A673 (cell line): Measurements from ENCODE around the gene BCL2L12. TPM values are rescaled to one million over a fixed set of nuclear protein-coding genes. Genes with fewer than 3 reads are reported as not detected.
A peak's percentile ranks its signal among the peaks of the same experiment; 100 is the strongest.

ENCODE experiments used
- BruUV-seq: library from RNA; stranded (reverse); fragments of 400-500 nt; replicated peaks from 2 replicates; lab custom pipeline; 2021; lab: Mats Ljungman, UMichigan
- CTCF ChIA-PET: fragments of 300-600 bp; sonication (Branson Sonifier 250); formaldehyde crosslinking; loops from one replicate; lab custom pipeline; 2022; ENCODE audit warnings: antibody characterized with exemption; lab: Charles Lee
- POLR2A ChIA-PET: fragments of 300-600 bp; sonication (Branson Sonifier 250); formaldehyde crosslinking; loops from one replicate; lab custom pipeline; 2022; ENCODE audit warnings: antibody characterized with exemption; ENCODE audit not compliant: low non-redundant PET; lab: Charles Lee
- DNase-seq: peaks from one replicate; pipeline ENCODE4 v3.0.0-alpha.2; 2015; ENCODE audit warnings: low spot score
- H3K27ac ChIP-seq: fragments of 200-600 bp; sonication (generic); 2 replicates; pipeline ENCODE4 v1.5.1; 2016; ENCODE audit warnings: mixed run types, low read depth, mild to moderate bottlenecking, mixed read lengths, antibody characterized with exemption, low read length; ENCODE audit not compliant: poor library complexity, severe bottlenecking
- H3K27me3 ChIP-seq: fragments of 200-600 bp; sonication (generic); replicated peaks from 2 replicates; pipeline ENCODE4 v1.6.1; 2017; ENCODE audit warnings: mixed run types, low read depth, mild to moderate bottlenecking, mixed read lengths, antibody characterized with exemption, low read length; ENCODE audit not compliant: insufficient read depth, poor library complexity
- H3K36me3 ChIP-seq: fragments of 200-600 bp; sonication (generic); 2 replicates; pipeline ENCODE4 v1.6.1; 2016; ENCODE audit warnings: mixed run types, mild to moderate bottlenecking, mixed read lengths, antibody characterized with exemption, low read length; ENCODE audit not compliant: insufficient read depth, poor library complexity, severe bottlenecking
- H3K4me1 ChIP-seq: fragments of 200-600 bp; sonication (generic); 2 replicates; pipeline ENCODE4 v1.6.1; 2017; ENCODE audit warnings: mixed run types, mild to moderate bottlenecking, mixed read lengths, antibody characterized with exemption, low read length; ENCODE audit not compliant: insufficient read depth, poor library complexity, severe bottlenecking
- H3K4me3 ChIP-seq: fragments of 200-600 bp; sonication (generic); 2 replicates; pipeline ENCODE4 v1.5.1; 2016; ENCODE audit warnings: low read depth, mixed run types, mild to moderate bottlenecking, mixed read lengths, low read length; ENCODE audit not compliant: poor library complexity, severe bottlenecking
- H3K9me3 ChIP-seq: fragments of 200-600 bp; sonication (generic); 2 replicates; pipeline ENCODE4 v1.6.1; 2016; ENCODE audit warnings: mixed run types, low read depth, mild to moderate bottlenecking, mixed read lengths, antibody characterized with exemption, low read length; ENCODE audit not compliant: poor library complexity, severe bottlenecking
- EZH2 ChIP-seq: fragments of 200-600 bp; sonication (generic); IDR thresholded peaks from 2 replicates; pipeline ENCODE4 v1.6.1; 2017; ENCODE audit warnings: borderline replicate concordance, low read depth, mild to moderate bottlenecking, mixed read lengths, antibody characterized with exemption, low read length; ENCODE audit not compliant: poor library complexity, severe bottlenecking
- intact Hi-C: fragments of 100-400 bp; cut with micrococcal nuclease; formaldehyde crosslinking; loops from one replicate; pipeline ENCODE4 v1.10.0; 2022; ENCODE audit not compliant: unreplicated experiment
- total RNA-seq: library from RNA; stranded (reverse); gene quantifications from 2 replicates; pipeline ENCODE4 v1.2.3, GENCODE V29; 2021
- TF ChIP-seq, protein P1 (sequence below): fragments of 300-800, 200-600 bp; sonication (generic); conservative IDR thresholded peaks from 2 replicates; pipeline ENCODE4 v1.5.1; 2017; ENCODE audit warnings: low read depth, mild to moderate bottlenecking, antibody characterized with exemption, low read length, moderate library complexity, mixed read lengths

Gene BCL2L12
- total RNA-seq, 1 experiment from 2014 or later, result 99.1 TPM

DNA sequence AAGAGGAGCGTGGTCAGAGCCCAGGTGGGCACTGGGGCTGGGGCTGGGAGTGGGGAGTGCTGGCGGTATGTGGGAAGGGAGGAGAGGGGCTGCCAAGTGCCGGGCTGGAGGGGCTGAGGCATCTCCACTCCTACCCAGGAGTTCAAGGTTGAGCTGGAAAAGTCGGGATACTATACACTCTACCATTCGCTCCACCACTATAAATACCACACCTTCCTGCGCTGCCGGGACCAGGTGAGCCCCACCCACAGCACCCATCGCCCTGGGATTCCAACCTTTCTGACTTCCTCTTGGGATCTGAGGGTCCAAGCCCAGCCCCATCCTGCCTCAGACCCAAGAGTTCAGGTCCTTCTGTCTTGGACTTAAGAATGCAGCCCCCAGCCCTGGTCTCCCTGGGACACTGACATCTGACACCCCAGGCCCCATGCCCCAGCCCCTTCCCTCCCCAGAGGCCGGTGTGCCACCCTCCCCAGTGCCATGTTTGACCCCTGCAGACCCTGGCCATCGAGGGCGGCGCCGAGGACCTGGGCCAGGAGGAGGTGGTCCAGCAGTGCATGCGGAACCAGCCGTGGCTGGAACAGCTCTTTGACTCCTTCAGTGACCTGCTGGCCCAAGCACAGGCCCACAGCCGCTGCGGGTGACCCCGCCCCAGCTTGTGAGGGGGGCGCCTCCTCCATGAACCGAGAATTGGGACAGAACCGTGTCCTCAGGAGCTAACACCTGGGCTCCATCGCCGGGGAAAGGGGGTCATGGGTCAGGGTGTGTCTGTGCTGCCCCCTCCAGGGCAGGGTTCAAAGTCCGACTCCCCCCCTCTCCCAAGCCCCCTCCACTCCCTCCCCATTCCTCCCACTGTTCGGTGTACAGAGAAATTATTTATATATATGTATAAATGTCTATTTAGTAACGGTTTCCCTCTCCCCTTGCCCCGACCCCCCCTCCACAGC lies 40.5 kb upstream of the BCL2L12 start:
- Histone ChIP-seq H3K27me3 (no peaks in the 10 kb centered on the region), H3K36me3 (peaks cover 34% of the 10 kb centered on the region), H3K4me1 (no peaks in the 10 kb centered on the region), H3K9me3 (no peaks in the 10 kb centered on the region), H3K27ac (no peak overlapping the region), H3K4me3 (no peak overlapping the region)
- ChIA-PET POLR2A (no interaction called here), CTCF (no interaction called here)
- TSS peak; percentile 16 for BruUV-seq
- intact Hi-C loops, result no loop called here
- TF ChIP-seq EZH2, result no peak
- TF ChIP-seq, protein P1, sequence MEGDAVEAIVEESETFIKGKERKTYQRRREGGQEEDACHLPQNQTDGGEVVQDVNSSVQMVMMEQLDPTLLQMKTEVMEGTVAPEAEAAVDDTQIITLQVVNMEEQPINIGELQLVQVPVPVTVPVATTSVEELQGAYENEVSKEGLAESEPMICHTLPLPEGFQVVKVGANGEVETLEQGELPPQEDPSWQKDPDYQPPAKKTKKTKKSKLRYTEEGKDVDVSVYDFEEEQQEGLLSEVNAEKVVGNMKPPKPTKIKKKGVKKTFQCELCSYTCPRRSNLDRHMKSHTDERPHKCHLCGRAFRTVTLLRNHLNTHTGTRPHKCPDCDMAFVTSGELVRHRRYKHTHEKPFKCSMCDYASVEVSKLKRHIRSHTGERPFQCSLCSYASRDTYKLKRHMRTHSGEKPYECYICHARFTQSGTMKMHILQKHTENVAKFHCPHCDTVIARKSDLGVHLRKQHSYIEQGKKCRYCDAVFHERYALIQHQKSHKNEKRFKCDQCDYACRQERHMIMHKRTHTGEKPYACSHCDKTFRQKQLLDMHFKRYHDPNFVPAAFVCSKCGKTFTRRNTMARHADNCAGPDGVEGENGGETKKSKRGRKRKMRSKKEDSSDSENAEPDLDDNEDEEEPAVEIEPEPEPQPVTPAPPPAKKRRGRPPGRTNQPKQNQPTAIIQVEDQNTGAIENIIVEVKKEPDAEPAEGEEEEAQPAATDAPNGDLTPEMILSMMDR, result no peak
- no peak for DNase-seq

DNA sequence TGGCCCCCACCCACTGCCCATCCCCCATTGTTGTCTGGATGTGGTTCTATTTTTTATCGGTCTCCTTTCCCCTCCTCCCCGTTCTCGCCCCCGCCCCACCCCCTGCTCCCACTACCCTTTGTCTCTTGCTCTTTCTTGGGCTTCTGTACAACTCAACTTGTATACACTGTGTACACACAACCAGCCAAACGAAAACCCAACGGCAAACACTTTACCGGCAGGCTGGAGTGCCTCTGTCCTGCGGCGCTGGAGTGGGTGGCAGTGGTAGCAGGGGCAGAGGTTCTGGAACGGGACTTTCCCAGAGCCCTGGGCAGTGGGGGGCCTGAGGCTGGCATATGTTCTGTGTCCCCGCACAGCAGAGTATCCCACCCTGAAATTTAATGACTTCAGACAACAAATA lies 39.5 kb upstream of the BCL2L12 start:
- no TSS peak for BruUV-seq
- H3K27me3 ChIP-seq, result no peaks in the 10 kb centered on the region
- intact Hi-C loops, result no loop called here
- no peak overlapping the region for H3K27ac ChIP-seq
- peaks cover 8% of the 10 kb centered on the region for H3K4me1 ChIP-seq
- ChIA-PET POLR2A (no interaction called here), CTCF (no interaction called here)
- DNase-seq, result no peak
- TF ChIP-seq, protein P1, result no peak
- no peak for TF ChIP-seq EZH2
- no peaks in the 10 kb centered on the region for H3K9me3 ChIP-seq
- no peak overlapping the region for H3K4me3 ChIP-seq
- H3K36me3 ChIP-seq, result peaks cover 31% of the 10 kb centered on the region

DNA sequence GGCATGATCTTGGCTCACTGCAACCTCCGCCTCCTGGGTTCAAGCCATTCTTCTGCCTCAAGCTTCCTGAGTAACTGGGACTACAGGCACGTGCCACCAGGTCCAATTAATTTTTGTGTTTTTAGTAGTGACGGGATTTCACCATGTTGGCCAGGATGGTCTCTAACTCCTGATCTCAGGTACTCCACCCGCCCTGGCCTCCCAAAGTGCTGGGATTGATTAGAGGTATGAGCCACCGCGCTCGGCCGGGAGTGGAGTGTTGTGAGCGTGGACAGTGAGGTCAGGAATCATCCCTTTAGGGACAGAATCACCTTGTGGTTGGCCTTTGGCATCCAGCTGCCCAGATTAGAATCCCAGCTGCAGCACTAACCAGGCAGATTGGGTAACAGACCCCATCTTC lies 36.1 kb upstream of the BCL2L12 start:
- ChIA-PET POLR2A (no interaction called here), CTCF (no interaction called here)
- no peak for DNase-seq

More for the DNA sequence above, 36.1 kb upstream of the BCL2L12 start:
- H3K27ac ChIP-seq, result no peak overlapping the region
- no peak for TF ChIP-seq EZH2
- H3K4me3 ChIP-seq, result no peak overlapping the region
- peaks cover 9% of the 10 kb centered on the region for H3K4me1 ChIP-seq
- intact Hi-C loops, result no loop called here
- peaks cover 24% of the 10 kb centered on the region for H3K36me3 ChIP-seq
- H3K9me3 ChIP-seq, result no peaks in the 10 kb centered on the region
- no TSS peak for BruUV-seq
- H3K27me3 ChIP-seq, result no peaks in the 10 kb centered on the region
